Activated naive CD8-positive, alpha-beta T cell treated with anti-CD3 and anti-CD28 coated beads, Interleukin-2, amount 50 U/mL, for 24 hours (primary cell): ENCODE results near the gene PLCB1.
A peak's percentile ranks its signal among the peaks of the same experiment; 100 is the strongest.

Experiments
- ATAC-seq: fragments of 150-1000 bp; cut with Tn5 transposase; one replicate; pipeline ENCODE4 v1.10.0; 2021
- DNase-seq: peaks from one replicate; pipeline ENCODE4 v3.0.0; 2021
- H3K27ac Mint-ChIP-seq: one replicate; pipeline ENCODE4 v1.8.0; 2021; ENCODE audit warnings: mild to moderate bottlenecking, mixed read lengths
- H3K27me3 Mint-ChIP-seq: one replicate; pipeline ENCODE4 v1.8.0; 2021; ENCODE audit warnings: mixed read lengths
- H3K36me3 Mint-ChIP-seq: one replicate; pipeline ENCODE4 v1.8.0; 2021; ENCODE audit warnings: low read depth, mixed read lengths
- H3K4me1 Mint-ChIP-seq: one replicate; pipeline ENCODE4 v1.8.0; 2021; ENCODE audit warnings: mixed read lengths
- H3K4me3 Mint-ChIP-seq: one replicate; pipeline ENCODE4 v1.8.0; 2021; ENCODE audit warnings: mild to moderate bottlenecking, moderate library complexity, mixed read lengths
- H3K9me3 Mint-ChIP-seq: one replicate; pipeline ENCODE4 v1.8.0; 2021; ENCODE audit warnings: mixed read lengths

PLCB1 gene

DNA sequence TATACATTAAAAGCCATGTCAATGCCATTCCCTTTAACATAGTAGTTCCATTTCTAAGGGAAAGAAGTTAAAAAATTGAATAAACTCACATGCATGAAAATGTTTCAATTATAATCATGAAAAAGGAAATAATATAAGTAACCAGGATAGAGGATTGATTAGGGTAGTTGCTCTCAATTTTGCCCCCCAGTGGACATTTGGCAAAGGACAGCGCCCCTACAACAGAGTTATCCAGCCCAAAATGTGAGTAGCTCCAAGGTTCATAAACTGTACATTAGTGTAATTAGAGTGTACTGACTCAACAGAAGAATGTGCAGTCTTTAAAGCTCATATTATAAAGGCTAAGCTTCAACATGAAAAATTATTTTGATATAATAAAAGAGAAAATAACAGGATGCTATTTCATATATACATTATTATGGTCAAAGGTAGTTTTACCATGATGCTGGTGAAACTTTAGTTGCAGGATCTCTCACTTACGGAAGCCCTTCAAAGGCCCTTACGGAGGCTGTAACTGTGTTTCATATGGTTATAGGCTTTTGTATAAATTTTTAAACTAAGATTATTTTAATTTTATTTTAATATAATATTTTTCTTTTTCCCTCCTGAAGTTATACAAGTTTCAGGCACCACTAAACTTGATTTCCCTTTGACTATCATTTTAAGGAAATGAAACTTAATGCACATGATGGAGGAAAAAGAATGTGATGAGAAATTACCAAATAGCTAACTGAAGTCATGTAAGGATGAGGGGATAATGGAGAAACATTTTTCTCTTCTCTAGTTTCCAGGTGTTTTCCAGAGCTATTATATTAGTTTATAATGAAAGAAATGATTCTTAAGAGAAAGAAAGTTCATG lies 403.6 kb downstream of the PLCB1 start:
- no peak overlapping the region for H3K4me3 Mint-ChIP-seq
- no peak for ATAC-seq
- H3K27me3 Mint-ChIP-seq: peaks cover 2% of the 10 kb centered on the region
- DNase-seq: peak; percentile 12
- no peaks in the 10 kb centered on the region for H3K36me3 Mint-ChIP-seq
- H3K9me3 Mint-ChIP-seq: no peaks in the 10 kb centered on the region
- H3K4me1 Mint-ChIP-seq: peaks cover 5% of the 10 kb centered on the region
- H3K27ac Mint-ChIP-seq: no peak overlapping the region

DNA sequence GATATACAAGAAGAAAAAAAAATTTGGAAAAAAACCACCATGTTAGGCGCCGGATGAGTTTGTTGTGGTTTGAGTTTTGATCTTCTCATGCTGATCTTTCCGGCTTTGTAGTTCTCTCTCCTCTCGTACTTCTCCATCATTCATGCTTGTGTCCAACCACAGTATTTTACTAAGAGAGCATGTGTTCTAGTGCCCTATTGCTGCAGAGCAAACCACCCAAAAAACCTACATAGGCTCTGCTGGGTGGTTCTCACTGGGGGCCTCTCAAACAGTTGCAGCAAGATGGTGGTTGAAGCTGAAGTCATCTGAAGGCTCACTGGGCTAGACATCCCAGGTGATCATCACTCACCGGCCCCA lies 404.2 kb downstream of the PLCB1 start:
- H3K27me3 Mint-ChIP-seq: peaks cover 2% of the 10 kb centered on the region

DNA sequence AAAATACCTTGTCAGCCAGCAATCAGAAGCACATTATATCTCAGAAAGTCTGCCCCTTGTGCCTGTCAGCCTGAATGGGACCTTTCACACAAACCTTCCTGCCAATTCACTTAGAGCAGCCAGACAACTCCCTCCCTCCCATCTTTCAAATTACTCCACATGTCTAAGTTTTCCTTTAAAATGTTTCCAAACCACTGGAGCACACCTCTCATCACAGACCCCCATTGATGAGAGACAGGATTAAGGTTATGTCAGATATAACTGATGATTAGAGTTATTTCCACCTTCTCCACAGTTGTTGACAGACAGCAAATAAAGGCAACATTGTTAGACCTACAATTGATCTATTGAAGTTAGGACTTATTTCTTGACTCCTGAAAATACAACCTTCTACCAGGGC lies 408.4 kb downstream of the PLCB1 start:
- Mint-ChIP-seq H3K4me3 (no peak overlapping the region), H3K27me3 (no peaks in the 10 kb centered on the region), H3K27ac (no peak overlapping the region), H3K36me3 (no peaks in the 10 kb centered on the region), H3K9me3 (no peaks in the 10 kb centered on the region), H3K4me1 (peaks cover 5% of the 10 kb centered on the region)
- ATAC-seq: no peak
- DNase-seq: no peak

More for the DNA sequence above, 404.2 kb downstream of the PLCB1 start:
- no peak for ATAC-seq
- Mint-ChIP-seq H3K4me1 (peaks cover 5% of the 10 kb centered on the region), H3K27ac (no peak overlapping the region), H3K4me3 (no peak overlapping the region), H3K9me3 (no peaks in the 10 kb centered on the region), H3K36me3 (no peaks in the 10 kb centered on the region)
- DNase-seq: no peak

DNA sequence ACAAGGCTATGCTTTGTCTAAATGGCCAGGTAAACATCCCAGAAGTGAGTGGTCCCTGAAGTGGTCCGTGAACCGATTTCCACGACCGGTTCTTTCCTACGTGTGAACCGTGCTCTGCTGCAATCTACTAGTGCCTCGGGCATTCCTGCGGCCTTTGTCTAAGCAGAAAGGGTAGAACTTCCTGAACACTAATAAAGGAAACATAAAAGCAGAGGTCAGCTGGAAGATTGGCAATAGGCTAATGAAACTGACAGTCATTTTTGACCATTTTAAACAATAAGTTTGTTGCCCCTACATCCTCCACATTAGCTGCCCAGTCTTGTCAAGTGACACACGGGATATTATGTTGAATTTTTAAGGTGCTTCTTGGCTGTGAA lies 410.0 kb downstream of the PLCB1 start:
- H3K36me3 Mint-ChIP-seq: no peaks in the 10 kb centered on the region
- no peaks in the 10 kb centered on the region for H3K27me3 Mint-ChIP-seq
- DNase-seq (no peak), ATAC-seq (no peak)
- H3K4me1 Mint-ChIP-seq: peaks cover 1% of the 10 kb centered on the region
- H3K4me3 Mint-ChIP-seq: no peak overlapping the region
- no peak overlapping the region for H3K27ac Mint-ChIP-seq
- H3K9me3 Mint-ChIP-seq: no peaks in the 10 kb centered on the region

DNA sequence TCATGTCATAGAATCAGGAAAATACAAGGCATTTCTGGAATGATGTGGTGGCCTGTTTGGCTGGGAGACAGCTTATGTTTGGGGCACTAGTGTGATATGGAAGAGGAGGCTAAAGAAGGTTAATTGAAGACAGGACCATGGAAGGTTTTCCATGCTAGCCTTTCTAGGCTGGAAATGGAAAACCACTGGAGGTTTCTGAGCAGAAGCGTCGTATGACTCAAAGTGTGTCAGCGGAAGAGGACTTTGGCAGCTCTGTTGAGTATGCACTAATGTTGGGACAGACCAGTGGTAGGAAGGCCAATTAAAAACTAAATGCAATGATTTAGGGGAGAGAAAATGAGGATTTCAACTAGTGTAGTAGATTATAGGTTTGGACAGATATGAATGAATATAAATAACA lies 413.1 kb downstream of the PLCB1 start:
- no peaks in the 10 kb centered on the region for H3K27me3 Mint-ChIP-seq
- no peaks in the 10 kb centered on the region for H3K9me3 Mint-ChIP-seq
- no peak overlapping the region for H3K4me3 Mint-ChIP-seq
- ATAC-seq (no peak), DNase-seq (no peak)
- H3K4me1 Mint-ChIP-seq: no peaks in the 10 kb centered on the region
- H3K27ac Mint-ChIP-seq: no peak overlapping the region
- H3K36me3 Mint-ChIP-seq: no peaks in the 10 kb centered on the region

DNA sequence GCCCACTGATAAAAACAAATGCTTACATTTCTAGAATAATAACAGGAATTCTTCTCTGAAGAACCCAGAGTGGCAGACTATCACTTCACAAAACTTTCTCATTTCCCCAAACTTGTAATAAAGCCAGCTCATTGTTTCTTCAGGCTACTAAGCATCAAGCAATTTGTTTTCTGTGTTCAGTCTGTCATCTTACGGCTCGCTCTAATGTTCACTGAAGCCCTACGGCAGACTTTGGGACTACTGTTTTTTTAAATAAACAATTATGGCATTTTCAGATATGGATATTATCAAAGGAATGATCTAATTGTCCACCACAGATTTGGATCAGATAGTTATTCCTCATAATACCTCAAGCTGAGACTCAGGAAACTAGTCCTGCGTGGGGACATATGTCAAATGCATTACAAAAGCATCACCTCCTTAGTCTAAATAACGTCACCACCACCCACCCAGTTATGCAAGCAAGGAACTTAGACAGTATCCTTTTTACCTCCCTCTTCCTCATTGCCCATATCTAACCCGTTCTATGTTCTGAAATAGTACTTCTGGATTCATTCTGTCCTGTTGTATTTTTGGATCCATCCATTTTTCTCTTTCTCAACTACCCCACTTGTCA lies 415.1 kb downstream of the PLCB1 start:
- DNase-seq: no peak
- Mint-ChIP-seq H3K4me3 (no peak overlapping the region), H3K4me1 (no peaks in the 10 kb centered on the region), H3K27me3 (no peaks in the 10 kb centered on the region), H3K27ac (no peak overlapping the region), H3K36me3 (no peaks in the 10 kb centered on the region), H3K9me3 (peaks cover 6% of the 10 kb centered on the region)
- no peak for ATAC-seq

DNA sequence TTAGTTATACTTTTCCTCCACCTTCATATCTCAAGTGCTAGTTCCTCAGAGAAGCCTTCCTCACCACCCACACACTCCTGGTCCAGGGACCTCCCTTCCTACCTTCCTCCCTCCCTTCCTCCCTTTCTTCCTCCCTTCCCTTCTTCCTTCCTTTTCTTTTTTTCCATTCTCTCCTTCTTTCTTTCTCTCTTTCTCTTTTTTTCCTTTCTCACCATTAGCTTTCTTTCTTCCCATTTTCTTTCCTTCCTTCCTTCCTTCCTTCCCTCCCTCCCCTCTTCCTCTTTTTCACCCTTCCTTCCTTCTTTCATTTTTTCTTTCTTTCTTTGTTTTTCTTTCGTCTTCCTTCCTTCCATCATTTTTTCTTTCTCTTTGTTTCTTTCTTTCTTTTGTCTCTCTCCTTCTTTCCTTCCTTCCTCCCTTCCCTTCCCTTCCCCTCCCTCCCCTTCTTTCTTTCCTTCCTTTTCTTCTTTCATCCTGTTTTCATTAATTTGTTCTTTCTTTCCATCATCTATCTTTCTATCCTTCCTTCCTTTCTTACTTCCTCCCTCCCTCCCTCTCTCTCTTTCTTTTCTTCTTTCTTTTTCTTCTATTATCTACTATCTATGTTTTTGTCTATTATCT lies 416.0 kb downstream of the PLCB1 start:
- H3K27ac Mint-ChIP-seq: no peak overlapping the region
- no peaks in the 10 kb centered on the region for H3K27me3 Mint-ChIP-seq
- no peak for DNase-seq
- no peaks in the 10 kb centered on the region for H3K4me1 Mint-ChIP-seq
- H3K9me3 Mint-ChIP-seq: peaks cover 6% of the 10 kb centered on the region
- H3K4me3 Mint-ChIP-seq: no peak overlapping the region
- H3K36me3 Mint-ChIP-seq: no peaks in the 10 kb centered on the region
- no peak for ATAC-seq

DNA sequence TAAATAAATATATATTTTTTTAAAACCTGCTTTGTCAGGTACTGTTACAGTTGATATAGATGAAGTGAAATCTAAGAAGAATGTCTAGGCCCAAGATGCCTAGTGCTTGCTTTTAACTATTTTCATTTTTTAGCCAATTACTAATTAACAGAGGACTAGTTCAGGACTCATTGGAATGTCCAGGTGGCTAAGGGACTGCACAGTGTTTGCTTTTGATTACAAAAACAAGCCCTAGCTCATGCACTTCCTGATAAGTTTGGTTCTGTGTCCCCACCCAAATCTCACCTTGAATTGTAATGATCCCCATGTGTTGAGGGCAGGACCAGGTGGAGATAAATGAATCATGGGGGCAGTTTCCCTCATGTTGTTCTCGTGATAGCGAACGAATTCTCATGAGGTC lies 417.1 kb downstream of the PLCB1 start:
- Mint-ChIP-seq H3K36me3 (no peaks in the 10 kb centered on the region), H3K4me1 (no peaks in the 10 kb centered on the region), H3K9me3 (peaks cover 6% of the 10 kb centered on the region), H3K27me3 (no peaks in the 10 kb centered on the region), H3K4me3 (no peak overlapping the region), H3K27ac (no peak overlapping the region)
- ATAC-seq (no peak), DNase-seq (no peak)

DNA sequence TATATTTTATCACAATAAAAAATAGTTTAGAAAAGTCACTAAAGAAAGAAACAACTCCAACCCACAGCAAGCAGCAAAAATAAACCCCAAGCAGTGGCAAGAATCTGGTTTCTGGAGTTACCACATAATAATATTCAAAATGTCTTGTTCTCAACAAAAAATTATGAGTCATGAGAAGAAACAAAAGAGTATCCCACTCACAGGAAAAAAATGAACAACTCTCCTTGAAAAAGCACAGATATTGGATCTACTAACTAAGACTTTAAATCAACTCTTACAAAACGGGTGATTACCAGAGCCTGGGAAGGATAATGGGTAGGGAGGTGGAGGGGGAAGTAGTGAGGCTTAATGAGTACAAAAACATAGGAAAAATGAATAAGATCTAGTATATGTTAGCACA lies 425.6 kb downstream of the PLCB1 start:
- Mint-ChIP-seq H3K27me3 (no peaks in the 10 kb centered on the region), H3K4me3 (no peak overlapping the region), H3K27ac (no peak overlapping the region), H3K4me1 (no peaks in the 10 kb centered on the region), H3K9me3 (peaks cover 24% of the 10 kb centered on the region), H3K36me3 (peaks cover 1% of the 10 kb centered on the region)
- DNase-seq (no peak), ATAC-seq (no peak)

DNA sequence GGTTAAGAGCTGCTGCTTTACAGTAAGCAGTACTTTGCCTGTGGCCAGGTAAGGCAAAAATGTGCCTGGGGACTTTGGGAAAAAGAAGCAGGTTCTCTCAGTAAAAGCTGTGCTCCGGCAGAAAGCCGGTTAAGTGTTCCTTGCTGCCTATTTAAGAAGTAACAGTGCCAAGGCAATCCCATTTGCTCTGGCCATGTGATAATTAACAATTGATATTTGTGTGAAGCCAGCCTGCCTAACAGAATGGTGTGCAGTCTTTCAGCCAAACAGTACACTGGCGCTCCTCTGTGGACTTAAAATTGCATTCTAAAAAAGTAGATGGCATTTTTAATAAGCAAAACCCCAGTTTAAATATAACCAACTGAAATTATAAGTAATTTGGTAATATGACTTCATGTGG lies 430.3 kb downstream of the PLCB1 start:
- no peak for DNase-seq
- no peak for ATAC-seq
- Mint-ChIP-seq H3K27ac (no peak overlapping the region), H3K4me1 (no peaks in the 10 kb centered on the region), H3K9me3 (peaks cover 25% of the 10 kb centered on the region), H3K4me3 (no peak overlapping the region), H3K27me3 (no peaks in the 10 kb centered on the region), H3K36me3 (no peaks in the 10 kb centered on the region)

DNA sequence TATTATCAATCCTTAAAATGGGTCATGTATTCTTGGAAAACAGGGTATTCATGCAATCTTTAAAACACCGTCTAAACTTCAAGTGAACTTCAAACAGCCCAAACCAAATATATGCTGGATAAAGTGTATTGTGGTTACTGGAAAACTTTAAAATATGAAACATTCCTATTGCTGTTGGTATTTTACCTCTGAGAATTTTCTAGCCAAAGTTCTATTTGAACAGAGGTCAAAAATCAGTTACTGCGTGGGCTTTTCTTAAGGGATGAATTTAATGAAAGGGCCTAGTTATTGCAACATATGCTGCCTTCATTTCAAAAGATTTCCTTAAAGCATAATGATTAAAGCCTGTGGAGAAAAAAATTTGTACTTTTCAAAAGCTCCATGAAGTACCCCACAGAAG lies 436.0 kb downstream of the PLCB1 start:
- Mint-ChIP-seq H3K27me3 (no peaks in the 10 kb centered on the region), H3K4me3 (no peak overlapping the region), H3K27ac (no peak overlapping the region), H3K36me3 (no peaks in the 10 kb centered on the region), H3K4me1 (no peaks in the 10 kb centered on the region), H3K9me3 (peaks cover 10% of the 10 kb centered on the region)
- no peak for DNase-seq
- ATAC-seq: no peak

DNA sequence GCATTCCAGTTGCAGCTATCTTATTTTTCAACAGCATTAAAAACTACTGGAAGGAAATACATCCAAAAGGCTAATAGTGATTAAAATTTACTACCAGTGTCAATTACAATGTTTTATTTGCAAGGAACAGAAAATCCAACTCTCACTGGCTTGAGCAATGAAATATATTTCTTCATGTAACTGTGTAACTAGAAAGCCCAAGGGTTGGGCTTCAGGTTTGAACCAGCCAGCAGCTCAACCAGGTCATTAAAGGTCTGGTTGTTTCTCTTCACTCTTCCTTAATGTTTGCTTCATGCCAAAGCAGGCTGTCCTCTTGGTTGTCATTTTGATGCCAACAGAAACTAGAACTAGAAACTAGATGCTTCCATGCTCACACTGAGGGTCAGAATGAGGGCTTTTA lies 437.7 kb downstream of the PLCB1 start:
- no peak overlapping the region for H3K4me3 Mint-ChIP-seq
- no peaks in the 10 kb centered on the region for H3K27me3 Mint-ChIP-seq
- DNase-seq (no peak), ATAC-seq (no peak)
- H3K9me3 Mint-ChIP-seq: peaks cover 4% of the 10 kb centered on the region
- H3K27ac Mint-ChIP-seq: no peak overlapping the region
- H3K36me3 Mint-ChIP-seq: no peaks in the 10 kb centered on the region
- no peaks in the 10 kb centered on the region for H3K4me1 Mint-ChIP-seq

DNA sequence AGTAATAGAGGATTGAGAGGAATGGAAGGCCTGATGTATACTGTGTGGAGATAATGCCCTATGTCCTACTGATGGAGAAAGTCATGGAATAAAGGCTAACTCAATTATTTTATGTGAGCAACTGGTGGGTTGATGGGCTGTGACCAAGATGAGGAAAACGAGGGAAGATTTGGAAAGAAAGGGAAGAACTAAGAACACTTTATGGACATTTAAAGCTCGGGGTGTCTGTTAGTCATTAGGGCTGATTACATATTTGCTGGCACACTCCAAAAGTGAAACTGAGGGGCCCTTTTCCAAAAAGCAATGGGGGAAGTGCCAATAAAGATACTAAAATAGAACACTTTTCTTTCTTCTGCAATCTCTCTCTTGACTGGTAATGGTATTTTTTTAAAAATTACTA lies 439.5 kb downstream of the PLCB1 start:
- H3K27ac Mint-ChIP-seq: no peak overlapping the region
- ATAC-seq (no peak), DNase-seq (no peak)
- no peaks in the 10 kb centered on the region for H3K36me3 Mint-ChIP-seq
- H3K4me1 Mint-ChIP-seq: no peaks in the 10 kb centered on the region
- no peak overlapping the region for H3K4me3 Mint-ChIP-seq
- H3K9me3 Mint-ChIP-seq: peaks cover under 1% of the 10 kb centered on the region
- no peaks in the 10 kb centered on the region for H3K27me3 Mint-ChIP-seq

DNA sequence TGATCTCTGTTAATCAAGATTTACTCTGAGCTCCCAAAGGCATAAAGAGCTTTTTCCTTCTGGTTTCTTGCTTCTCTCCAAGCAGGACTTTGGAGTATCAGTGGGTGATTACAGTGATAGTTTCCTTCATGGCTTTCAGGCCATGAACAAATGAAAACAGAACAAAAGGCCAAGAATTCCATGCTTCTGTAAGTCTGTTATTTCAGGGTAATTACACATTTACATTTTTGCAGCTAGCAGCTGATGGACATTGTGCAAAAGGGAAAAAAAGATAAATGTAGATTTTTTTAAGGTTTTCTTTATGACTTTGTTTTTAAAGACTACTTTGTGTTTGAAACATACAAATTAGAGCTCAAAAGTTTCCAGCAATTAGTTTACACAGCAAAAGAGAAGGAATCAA lies 441.6 kb downstream of the PLCB1 start:
- Mint-ChIP-seq H3K4me1 (no peaks in the 10 kb centered on the region), H3K27me3 (no peaks in the 10 kb centered on the region), H3K36me3 (no peaks in the 10 kb centered on the region), H3K9me3 (peaks cover 3% of the 10 kb centered on the region), H3K4me3 (no peak overlapping the region), H3K27ac (no peak overlapping the region)
- DNase-seq (no peak), ATAC-seq (no peak)

DNA sequence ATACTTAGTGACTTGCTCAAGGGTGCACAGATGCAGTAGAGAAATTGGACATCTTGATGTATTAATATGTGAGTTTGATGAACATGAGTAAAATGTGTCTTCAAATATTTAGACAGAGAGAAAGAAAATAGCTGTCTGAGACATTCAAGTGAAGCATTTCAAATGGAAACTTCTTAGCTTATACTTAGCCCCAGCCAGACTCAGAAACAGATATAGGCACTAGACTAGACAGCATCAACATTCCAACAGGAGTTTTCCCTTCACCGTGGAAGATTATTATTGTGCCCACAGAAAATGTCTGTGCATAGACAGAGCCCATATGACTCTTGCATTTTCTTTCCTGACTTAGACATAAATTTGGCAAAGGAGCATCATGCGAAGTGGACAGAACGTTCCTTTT lies 443.0 kb downstream of the PLCB1 start:
- ATAC-seq (no peak), DNase-seq (no peak)
- H3K36me3 Mint-ChIP-seq: no peaks in the 10 kb centered on the region
- H3K4me1 Mint-ChIP-seq: no peaks in the 10 kb centered on the region
- no peak overlapping the region for H3K4me3 Mint-ChIP-seq
- H3K27ac Mint-ChIP-seq: no peak overlapping the region
- H3K27me3 Mint-ChIP-seq: no peaks in the 10 kb centered on the region
- H3K9me3 Mint-ChIP-seq: peaks cover 3% of the 10 kb centered on the region
